H1 (cell line): ENCODE measurements around the gene RTEL1.

Experiments used
- SIN3A ChIP-seq, 2 experiments: IDR thresholded peaks in 1 of 2; conservative IDR thresholded peaks in 1 of 2; 2 replicates each; pipeline ENCODE4 v1.6.1; 2011 to 2012; ENCODE audit warnings: low read length in 2 of 2, improper control_type of control experiment in 1 of 2, low read depth in 1 of 2, mild to moderate bottlenecking in 1 of 2
- TF ChIP-seq, protein P1 (sequence below), 3 experiments: IDR thresholded peaks; 1 replicate in 2 of 3; 2 replicates in 1 of 3; pipeline versions ENCODE4 v1.5.1 to v1.6.1; 2011; ENCODE audit warnings: low read length in 3 of 3, mild to moderate bottlenecking in 3 of 3, inconsistent platforms in 2 of 3, low read depth in 1 of 3, moderate library complexity in 1 of 3; ENCODE audit not compliant: insufficient read depth in 1 of 3; ENCODE audit errors: control extremely low read depth in 1 of 3

DNA sequence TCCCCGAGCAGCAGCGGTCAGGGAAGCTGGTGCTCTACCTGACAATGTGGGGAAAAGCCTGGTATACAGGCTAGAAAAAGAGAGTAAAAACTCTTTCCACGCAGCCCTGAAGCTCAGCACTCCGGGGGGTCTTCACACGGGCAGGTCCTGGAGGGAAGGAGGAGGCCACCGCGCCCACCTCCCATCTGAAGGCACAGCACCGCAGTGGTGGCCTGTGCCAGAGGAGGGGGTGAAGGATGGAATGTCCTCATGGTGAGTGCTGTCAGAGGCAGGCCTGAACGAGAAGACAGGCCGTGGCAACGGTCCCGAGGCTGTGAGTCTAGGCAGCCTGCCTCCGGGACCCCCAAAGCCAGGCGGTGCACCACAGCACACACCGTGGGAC lies 87.3 kb downstream of the RTEL1 start:
- TF ChIP-seq, protein P1, sequence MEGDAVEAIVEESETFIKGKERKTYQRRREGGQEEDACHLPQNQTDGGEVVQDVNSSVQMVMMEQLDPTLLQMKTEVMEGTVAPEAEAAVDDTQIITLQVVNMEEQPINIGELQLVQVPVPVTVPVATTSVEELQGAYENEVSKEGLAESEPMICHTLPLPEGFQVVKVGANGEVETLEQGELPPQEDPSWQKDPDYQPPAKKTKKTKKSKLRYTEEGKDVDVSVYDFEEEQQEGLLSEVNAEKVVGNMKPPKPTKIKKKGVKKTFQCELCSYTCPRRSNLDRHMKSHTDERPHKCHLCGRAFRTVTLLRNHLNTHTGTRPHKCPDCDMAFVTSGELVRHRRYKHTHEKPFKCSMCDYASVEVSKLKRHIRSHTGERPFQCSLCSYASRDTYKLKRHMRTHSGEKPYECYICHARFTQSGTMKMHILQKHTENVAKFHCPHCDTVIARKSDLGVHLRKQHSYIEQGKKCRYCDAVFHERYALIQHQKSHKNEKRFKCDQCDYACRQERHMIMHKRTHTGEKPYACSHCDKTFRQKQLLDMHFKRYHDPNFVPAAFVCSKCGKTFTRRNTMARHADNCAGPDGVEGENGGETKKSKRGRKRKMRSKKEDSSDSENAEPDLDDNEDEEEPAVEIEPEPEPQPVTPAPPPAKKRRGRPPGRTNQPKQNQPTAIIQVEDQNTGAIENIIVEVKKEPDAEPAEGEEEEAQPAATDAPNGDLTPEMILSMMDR (IDR thresholded peaks at IDR 0.05; ENCODE audit: control extremely low read depth in 1 of 3, insufficient read depth in 1 of 3, low read depth in 1 of 3, low read length in 3 of 3) = no peak
- no peak for TF ChIP-seq SIN3A (conservative IDR thresholded peaks at IDR 0.05 in 1 of 2, IDR thresholded peaks at IDR 0.05 in 1 of 2; ENCODE audit: low read depth in 1 of 2, low read length in 2 of 2)
